GM06990 (cell line): Measurements from ENCODE around the gene PLAU.

Experiments used
- DNase-seq: peaks from one replicate; pipeline ENCODE4 v3.0.0-alpha.2; 2011; ENCODE audit not compliant: insufficient read length; ENCODE audit errors: extremely low read depth
- H3K27me3 ChIP-seq: replicated peaks from 2 replicates; pipeline ENCODE4 v1.6.0; 2011; ENCODE audit warnings: low read length; ENCODE audit not compliant: control insufficient read depth, insufficient read depth
- H3K36me3 ChIP-seq: 2 replicates; pipeline ENCODE4 v1.5.1; 2011; ENCODE audit warnings: low read length; ENCODE audit not compliant: control insufficient read depth, insufficient read depth
- H3K4me3 ChIP-seq: replicated peaks from 2 replicates; pipeline ENCODE4 v1.5.1; 2011; ENCODE audit warnings: low read depth, mild to moderate bottlenecking, control low read depth, low read length
- CTCF ChIP-seq: IDR thresholded peaks from 2 replicates; pipeline ENCODE4 v1.5.1; 2011; ENCODE audit warnings: low read length, control low read depth, mild to moderate bottlenecking, inconsistent platforms; ENCODE audit not compliant: insufficient read depth, poor library complexity, severe bottlenecking

The PLAU gene

DNA sequence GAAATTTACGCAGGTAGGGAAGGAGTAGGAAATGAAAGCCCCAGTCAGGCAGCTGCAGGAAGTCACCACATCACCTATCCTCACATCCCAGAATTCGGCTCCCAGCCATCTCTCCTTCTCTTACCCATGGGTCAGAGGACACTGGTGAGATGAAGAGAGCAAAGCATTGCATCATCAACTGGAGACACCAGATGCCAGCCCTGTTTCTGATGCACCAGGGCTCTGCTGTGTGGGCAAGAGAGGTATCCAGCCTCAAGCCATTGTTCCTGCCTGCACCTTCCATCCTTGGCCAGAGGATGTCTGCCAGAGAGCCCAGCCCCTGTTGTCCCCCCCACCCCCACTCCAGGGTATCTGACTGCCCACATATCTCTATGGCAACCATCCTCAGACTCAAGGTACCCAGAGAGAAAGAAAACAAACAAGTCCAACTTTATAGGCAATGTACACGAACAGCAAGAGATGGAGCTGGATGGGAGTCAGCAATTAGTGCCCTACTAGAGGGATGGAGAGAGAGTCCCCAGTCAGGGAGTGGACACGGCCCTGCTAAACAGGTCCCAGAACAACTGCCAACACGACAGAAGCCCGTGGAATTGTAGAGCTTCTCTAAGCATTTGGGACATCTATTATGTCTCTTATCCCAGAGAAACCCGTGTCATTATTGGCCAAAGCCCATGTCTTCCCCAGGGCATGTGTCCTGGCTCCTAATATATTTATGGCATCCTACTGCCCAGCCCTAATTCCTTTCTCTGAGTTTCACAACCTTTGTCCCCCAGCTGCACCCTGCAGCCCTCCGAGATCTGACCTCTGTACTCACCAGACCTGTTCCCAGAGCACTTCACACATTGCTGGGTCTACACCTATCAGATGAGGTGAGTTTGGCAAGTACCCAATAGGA lies 39.4 kb upstream of the PLAU start:
- H3K36me3 ChIP-seq = peaks cover 2% of the 10 kb centered on the region
- H3K4me3 ChIP-seq = no peak overlapping the region
- no peaks in the 10 kb centered on the region for H3K27me3 ChIP-seq
- DNase-seq = no peak
- no peak for TF ChIP-seq CTCF

GRCh38 chr10:73872190-73872710 lies 38.7 kb upstream of the PLAU start:
- no peak for TF ChIP-seq CTCF
- DNase-seq = no peak
- H3K27me3 ChIP-seq = no peaks in the 10 kb centered on the region
- peaks cover 2% of the 10 kb centered on the region for H3K36me3 ChIP-seq
- no peak overlapping the region for H3K4me3 ChIP-seq

- Histone ChIP-seq H3K36me3 (no peaks in the 10 kb centered on the region; the same call in none of the 2 replicates), H3K4me3 (peak overlapping the region; percentile 84), H3K27me3 (no peaks in the 10 kb centered on the region)
- no peak for TF ChIP-seq CTCF
- no peak for DNase-seq
These were observed 37.6 kb upstream of the PLAU start for GRCh38 chr10:73873142-73873837.

DNA sequence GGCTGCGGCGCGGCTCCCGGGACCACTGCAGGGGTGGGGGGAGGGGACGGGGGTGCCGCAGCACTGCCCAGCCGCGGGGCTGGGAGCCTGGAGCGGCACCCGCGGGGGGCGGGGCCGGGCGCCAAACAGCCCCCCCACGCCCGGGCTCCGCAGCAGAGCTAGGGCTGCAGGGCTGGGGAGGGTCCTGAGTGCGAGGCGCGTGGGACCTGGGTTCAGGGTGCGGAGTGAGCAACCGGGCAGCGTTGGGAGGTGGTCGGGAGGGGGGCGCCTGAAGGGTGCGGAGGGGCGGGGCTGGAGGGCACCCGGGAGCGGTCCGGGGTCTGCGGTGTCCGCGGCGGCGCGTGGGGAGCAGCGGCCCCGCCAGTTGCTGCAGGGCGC lies 37.1 kb upstream of the PLAU start:
- TF ChIP-seq CTCF = no peak
- Histone ChIP-seq H3K36me3 (no peaks in the 10 kb centered on the region; the same call in none of the 2 replicates), H3K4me3 (peak overlapping the region; percentile 84), H3K27me3 (no peaks in the 10 kb centered on the region)
- DNase-seq = no peak

GRCh38 chr10:73874267-73875138 lies 36.4 kb upstream of the PLAU start, which contains the start of gene CAMK2G:
CAMK2G (minus strand) TSS chr10:73874555; CDS start chr10:73874461, 94 bp downstream.
- Histone ChIP-seq H3K36me3 (no peaks in the 10 kb centered on the region), H3K27me3 (no peaks in the 10 kb centered on the region), H3K4me3 (peak within 1 kb of the TSS; percentile 84)
- peak; percentile 82 for DNase-seq
- no peak for TF ChIP-seq CTCF
